ENCODE results near the gene FBXO10.

Gene FBXO10, protein sequence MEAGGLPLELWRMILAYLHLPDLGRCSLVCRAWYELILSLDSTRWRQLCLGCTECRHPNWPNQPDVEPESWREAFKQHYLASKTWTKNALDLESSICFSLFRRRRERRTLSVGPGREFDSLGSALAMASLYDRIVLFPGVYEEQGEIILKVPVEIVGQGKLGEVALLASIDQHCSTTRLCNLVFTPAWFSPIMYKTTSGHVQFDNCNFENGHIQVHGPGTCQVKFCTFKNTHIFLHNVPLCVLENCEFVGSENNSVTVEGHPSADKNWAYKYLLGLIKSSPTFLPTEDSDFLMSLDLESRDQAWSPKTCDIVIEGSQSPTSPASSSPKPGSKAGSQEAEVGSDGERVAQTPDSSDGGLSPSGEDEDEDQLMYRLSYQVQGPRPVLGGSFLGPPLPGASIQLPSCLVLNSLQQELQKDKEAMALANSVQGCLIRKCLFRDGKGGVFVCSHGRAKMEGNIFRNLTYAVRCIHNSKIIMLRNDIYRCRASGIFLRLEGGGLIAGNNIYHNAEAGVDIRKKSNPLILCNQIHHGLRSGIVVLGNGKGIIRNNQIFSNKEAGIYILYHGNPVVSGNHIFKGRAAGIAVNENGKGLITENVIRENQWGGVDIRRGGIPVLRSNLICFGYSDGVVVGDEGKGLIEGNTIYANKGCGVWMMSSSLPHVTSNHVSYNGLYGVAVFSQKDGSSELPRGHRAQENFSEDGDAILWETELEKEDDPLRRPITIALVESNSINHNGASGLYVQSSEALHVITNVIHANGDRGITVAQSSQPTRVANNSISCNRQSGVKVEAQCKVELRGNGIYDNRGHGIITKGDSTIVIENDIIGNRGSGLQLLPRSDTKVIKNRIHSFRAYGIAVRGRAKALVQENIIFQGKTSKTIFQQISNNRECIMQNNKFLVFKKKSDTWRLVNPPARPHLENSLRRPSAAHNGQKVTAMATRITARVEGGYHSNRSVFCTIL

GRCh38 chr9:37575921-37576721, at the start of gene FBXO10:
TSS of gene FBXO10 (minus strand) at chr9:37576380. CDS start at chr9:37541768, 34,612 bp downstream.
- H3K27ac ChIP-seq, result peak within 1 kb of the TSS; percentile 9
- DNase-seq (ENCODE audit: low read depth, low spot score), result no peak

DNA sequence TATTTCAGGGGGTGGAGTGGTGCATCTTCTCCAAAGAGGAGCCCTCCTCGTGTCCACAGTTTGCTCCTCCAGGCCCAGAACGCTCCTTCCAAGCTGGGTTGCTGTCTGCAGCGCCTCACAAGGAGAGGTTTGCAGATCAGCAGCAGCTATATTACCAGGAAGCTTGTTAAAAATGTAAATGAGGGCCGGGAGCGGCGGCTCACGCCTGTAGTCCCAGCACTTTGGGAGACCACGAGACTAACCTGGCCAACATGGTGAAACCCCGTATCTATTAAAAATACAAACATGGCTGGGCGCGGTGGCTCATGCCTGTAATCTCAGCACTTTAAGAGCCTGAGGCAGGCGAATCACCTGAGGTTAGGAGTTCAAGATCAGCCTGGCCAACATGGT, 49.6 kb upstream of the FBXO10 start:
- H3K27ac ChIP-seq, result no peak overlapping the region
- no peak for DNase-seq (ENCODE audit: low read depth, low spot score)

DNA sequence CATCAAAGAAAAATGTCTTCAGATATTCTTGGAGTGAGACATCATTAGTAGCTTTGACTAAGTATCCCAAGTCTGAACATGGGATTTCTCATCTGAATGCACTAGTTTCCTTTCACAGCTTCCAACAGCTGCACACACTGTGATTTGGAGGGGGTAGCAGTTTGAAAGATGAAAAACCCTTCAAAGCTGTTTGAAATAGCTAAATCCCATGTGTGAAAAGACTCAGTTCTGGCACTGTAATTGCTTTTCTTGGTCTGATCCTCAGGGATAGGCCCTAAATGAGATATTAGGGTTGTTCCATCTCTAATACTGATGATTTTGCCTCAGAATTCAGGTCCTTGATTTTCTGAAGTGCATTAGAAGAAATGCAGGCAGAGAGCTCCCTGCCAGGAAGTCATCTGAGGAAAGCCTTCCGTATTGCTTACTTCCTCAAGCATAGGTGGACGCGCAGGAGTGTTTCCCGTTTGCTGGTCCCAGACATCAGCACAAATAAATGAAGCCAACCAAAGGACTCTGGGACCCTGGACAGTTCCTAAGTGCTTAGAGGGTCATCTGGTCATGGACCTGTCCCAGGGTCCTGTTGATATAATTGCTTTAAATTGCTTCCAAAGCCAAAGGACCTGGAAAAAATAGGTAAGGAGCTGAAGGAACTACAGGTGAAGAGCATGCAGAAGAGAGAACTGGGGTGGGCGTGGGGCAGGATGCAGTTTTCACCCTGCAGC, 49.0 kb upstream of the FBXO10 start:
- no peak overlapping the region for H3K27ac ChIP-seq
- DNase-seq (ENCODE audit: low read depth, low spot score), result no peak

DNA sequence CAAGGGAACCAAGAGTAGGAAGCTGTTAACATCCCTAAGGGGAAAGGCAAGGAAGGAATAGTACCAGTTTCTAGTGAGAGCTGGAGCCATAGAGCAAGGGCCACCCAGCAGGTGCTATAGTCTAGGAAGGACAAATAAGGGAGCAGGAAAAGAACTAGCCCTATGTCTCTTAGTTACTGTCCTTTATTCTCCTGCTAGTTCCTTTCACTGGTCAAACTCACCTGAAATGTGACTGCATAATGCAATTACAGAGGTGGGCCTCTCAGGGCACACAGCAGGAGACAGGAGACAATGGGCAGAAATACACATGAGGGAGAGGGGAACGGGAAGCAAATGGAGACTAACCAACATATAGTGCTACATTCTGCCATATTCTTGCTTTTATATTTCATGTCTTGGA, 47.9 kb upstream of the FBXO10 start:
- DNase-seq (ENCODE audit: low read depth, low spot score), result no peak
- H3K27ac ChIP-seq, result no peak overlapping the region

DNA sequence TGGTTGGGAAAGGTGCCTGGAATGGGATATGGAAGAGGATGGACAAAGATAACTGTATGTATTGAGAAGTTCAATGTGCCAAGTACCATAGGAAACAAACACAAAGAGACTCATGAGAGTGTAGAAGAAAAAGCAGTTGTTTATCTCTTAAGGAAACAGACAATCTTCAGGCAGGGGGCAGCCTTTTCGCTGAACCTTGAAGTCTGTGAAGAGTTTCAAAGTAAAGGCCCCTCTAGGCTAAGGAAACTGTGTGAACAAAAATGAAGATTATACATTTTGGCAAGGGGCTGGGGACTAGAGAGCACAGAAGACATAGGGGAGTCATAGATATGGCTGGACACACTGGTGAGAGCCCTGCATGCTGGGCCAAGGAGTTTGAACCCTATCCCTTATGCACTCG, 47.1 kb upstream of the FBXO10 start:
- no peak for DNase-seq (ENCODE audit: low read depth, low spot score)
- no peak overlapping the region for H3K27ac ChIP-seq

DNA sequence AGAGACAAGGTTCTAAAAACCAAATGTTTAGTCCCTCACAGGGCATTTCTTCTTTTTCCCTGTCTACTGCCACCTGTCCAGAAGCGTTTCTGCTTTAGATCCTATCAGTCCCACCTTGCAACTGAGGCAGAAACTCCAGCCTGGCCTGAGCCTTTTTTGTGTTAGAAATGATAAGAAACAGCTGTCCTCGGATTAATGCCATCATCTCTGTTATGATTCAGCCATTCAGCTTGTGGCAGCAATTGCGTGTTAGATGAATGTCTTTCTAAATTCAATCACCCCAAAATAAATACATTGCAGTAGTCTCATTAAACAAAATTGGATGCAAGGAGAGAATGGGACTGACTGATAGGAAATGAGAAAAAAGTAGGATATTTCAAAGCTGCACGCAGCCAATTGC, 46.3 kb upstream of the FBXO10 start:
- no peak overlapping the region for H3K27ac ChIP-seq
- DNase-seq (ENCODE audit: low read depth, low spot score), result no peak

GRCh38 chr9:37621273-37622121, 45.3 kb upstream of the FBXO10 start:
- H3K27ac ChIP-seq, result no peak overlapping the region
- no peak for DNase-seq (ENCODE audit: low read depth, low spot score)

DNA sequence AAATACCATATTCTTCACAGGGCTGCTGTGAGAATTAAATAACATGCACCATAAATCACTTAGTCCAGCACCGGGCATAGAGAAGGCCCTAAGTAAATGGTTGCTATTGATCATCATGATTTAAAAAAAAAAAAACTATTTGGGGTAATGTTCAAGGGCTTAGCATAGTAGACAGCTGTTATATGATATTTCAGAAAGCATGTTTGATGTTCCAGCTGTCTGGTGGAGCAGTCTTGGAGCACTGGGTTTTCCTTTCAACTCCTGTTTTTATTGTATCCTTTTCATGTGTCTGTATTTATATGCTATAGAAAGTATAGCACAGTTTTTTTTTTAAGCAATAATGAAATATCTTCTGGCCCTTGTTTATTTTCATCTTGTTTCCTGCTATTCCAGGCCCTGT, 44.2 kb upstream of the FBXO10 start:
- no peak overlapping the region for H3K27ac ChIP-seq
- no peak for DNase-seq (ENCODE audit: low read depth, low spot score)

DNA sequence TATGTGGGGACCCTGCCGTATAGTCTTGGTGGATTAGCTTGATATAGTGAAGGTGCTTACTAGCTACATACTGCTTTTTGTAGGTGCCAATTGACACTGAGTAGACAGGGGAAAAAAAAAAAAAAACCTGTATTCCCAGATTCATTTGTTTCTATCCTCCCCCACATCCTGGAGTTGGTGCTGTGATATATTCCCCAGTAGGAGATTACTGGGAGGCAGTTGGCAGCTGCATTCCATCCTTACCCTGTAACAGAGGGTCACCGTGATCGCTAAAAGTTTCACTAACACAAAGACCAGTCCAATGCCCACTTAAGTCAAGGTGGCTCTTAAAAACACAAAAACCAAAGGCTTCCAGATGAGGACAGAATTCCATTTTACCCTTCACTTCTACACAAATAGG, 43.6 kb upstream of the FBXO10 start:
- DNase-seq (ENCODE audit: low read depth, low spot score), result no peak
- H3K27ac ChIP-seq, result peak overlapping the region; percentile 72

GRCh38 chr9:37618817-37619216, 42.6 kb upstream of the FBXO10 start:
- DNase-seq (ENCODE audit: low read depth, low spot score), result peak; percentile 33
- peak overlapping the region; percentile 72 for H3K27ac ChIP-seq

GRCh38 chr9:37617832-37618231, 41.7 kb upstream of the FBXO10 start:
- H3K27ac ChIP-seq, result peak overlapping the region; percentile 72
- no peak for DNase-seq (ENCODE audit: low read depth, low spot score)

DNA sequence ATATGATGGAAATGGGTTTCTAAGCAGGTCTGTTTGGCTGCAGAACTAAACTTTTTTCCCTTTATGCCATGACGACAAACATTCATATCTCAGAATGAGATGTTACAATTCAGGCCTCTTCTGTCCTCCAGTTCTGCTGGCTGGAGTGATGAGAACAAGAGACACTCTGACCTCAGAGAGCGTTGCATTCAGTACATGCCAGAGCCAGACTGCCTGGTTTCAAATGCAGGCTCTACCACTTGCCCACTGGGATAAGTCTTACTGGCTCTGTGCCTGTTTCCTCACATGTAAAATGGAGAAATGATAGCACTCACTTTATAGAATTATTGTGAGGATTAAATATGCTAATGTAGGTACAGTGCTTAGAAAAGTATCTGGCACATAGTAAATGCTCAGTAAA, 41.0 kb upstream of the FBXO10 start:
- H3K27ac ChIP-seq, result peak overlapping the region; percentile 72
- DNase-seq (ENCODE audit: low read depth, low spot score), result no peak

- DNase-seq (ENCODE audit: low read depth, low spot score), result no peak
- H3K27ac ChIP-seq, result no peak overlapping the region
Observed at GRCh38 chr9:37611961-37612360, 35.8 kb upstream of the FBXO10 start.

GRCh38 chr9:37611014-37611413, 34.8 kb upstream of the FBXO10 start:
- no peak for DNase-seq (ENCODE audit: low read depth, low spot score)
- H3K27ac ChIP-seq, result no peak overlapping the region

- H3K27ac ChIP-seq, result no peak overlapping the region
- no peak for DNase-seq (ENCODE audit: low read depth, low spot score)
Observed at GRCh38 chr9:37609735-37610397, 33.7 kb upstream of the FBXO10 start.

GRCh38 chr9:37608250-37608649, 32.1 kb upstream of the FBXO10 start:
- no peak for DNase-seq (ENCODE audit: low read depth, low spot score)
- H3K27ac ChIP-seq, result no peak overlapping the region

GRCh38 chr9:37604296-37604695, 28.1 kb upstream of the FBXO10 start:
- no peak overlapping the region for H3K27ac ChIP-seq
- no peak for DNase-seq (ENCODE audit: low read depth, low spot score)

DNA sequence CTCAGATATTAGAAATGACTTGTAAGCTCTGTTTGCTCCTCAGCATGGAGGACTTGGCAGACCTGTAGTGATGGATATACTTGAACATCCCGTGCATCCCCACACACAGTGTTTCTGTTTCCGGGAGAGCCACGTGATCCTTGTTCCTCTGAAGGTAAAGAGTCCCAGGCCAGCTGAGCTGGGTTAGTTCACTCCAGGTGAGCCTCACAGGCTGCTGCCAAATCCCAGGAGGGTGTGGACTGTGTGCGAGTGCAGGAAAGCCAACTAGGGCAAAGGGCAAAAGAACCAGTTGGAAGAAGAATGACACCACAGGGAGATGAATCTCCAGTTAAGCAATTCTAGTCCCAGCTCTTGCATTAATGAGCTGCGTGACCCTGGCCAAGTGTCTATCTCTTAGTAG, 26.6 kb upstream of the FBXO10 start:
- peak overlapping the region; percentile 68 for H3K27ac ChIP-seq
- peak; percentile 84 for DNase-seq (ENCODE audit: low read depth, low spot score)

All from epithelial cell of prostate (primary cell).